A673 (cell line): ENCODE data around the gene TRIM8. TPM values are rescaled to one million over a fixed set of nuclear protein-coding genes. Genes with fewer than 3 reads are reported as not detected.
A peak's percentile ranks its signal among the peaks of the same experiment; 100 is the strongest.

ENCODE experiments used
- BruUV-seq: library from RNA; stranded (reverse); fragments of 400-500 nt; replicated peaks from 2 replicates; lab custom pipeline; 2021; lab: Mats Ljungman, UMichigan
- CTCF ChIA-PET: fragments of 300-600 bp; sonication (Branson Sonifier 250); formaldehyde crosslinking; loops from one replicate; lab custom pipeline; 2022; ENCODE audit warnings: antibody characterized with exemption; lab: Charles Lee
- POLR2A ChIA-PET: fragments of 300-600 bp; sonication (Branson Sonifier 250); formaldehyde crosslinking; loops from one replicate; lab custom pipeline; 2022; ENCODE audit warnings: antibody characterized with exemption; ENCODE audit not compliant: low non-redundant PET; lab: Charles Lee
- DNase-seq: peaks from one replicate; pipeline ENCODE4 v3.0.0-alpha.2; 2015; ENCODE audit warnings: low spot score
- H3K27ac ChIP-seq: fragments of 200-600 bp; sonication (generic); 2 replicates; pipeline ENCODE4 v1.5.1; 2016; ENCODE audit warnings: mixed run types, low read depth, mild to moderate bottlenecking, mixed read lengths, antibody characterized with exemption, low read length; ENCODE audit not compliant: poor library complexity, severe bottlenecking
- H3K27me3 ChIP-seq: fragments of 200-600 bp; sonication (generic); replicated peaks from 2 replicates; pipeline ENCODE4 v1.6.1; 2017; ENCODE audit warnings: mixed run types, low read depth, mild to moderate bottlenecking, mixed read lengths, antibody characterized with exemption, low read length; ENCODE audit not compliant: insufficient read depth, poor library complexity
- H3K36me3 ChIP-seq: fragments of 200-600 bp; sonication (generic); 2 replicates; pipeline ENCODE4 v1.6.1; 2016; ENCODE audit warnings: mixed run types, mild to moderate bottlenecking, mixed read lengths, antibody characterized with exemption, low read length; ENCODE audit not compliant: insufficient read depth, poor library complexity, severe bottlenecking
- H3K4me1 ChIP-seq: fragments of 200-600 bp; sonication (generic); 2 replicates; pipeline ENCODE4 v1.6.1; 2017; ENCODE audit warnings: mixed run types, mild to moderate bottlenecking, mixed read lengths, antibody characterized with exemption, low read length; ENCODE audit not compliant: insufficient read depth, poor library complexity, severe bottlenecking
- H3K4me3 ChIP-seq: fragments of 200-600 bp; sonication (generic); 2 replicates; pipeline ENCODE4 v1.5.1; 2016; ENCODE audit warnings: low read depth, mixed run types, mild to moderate bottlenecking, mixed read lengths, low read length; ENCODE audit not compliant: poor library complexity, severe bottlenecking
- H3K9me3 ChIP-seq: fragments of 200-600 bp; sonication (generic); 2 replicates; pipeline ENCODE4 v1.6.1; 2016; ENCODE audit warnings: mixed run types, low read depth, mild to moderate bottlenecking, mixed read lengths, antibody characterized with exemption, low read length; ENCODE audit not compliant: poor library complexity, severe bottlenecking
- EZH2 ChIP-seq: fragments of 200-600 bp; sonication (generic); IDR thresholded peaks from 2 replicates; pipeline ENCODE4 v1.6.1; 2017; ENCODE audit warnings: borderline replicate concordance, low read depth, mild to moderate bottlenecking, mixed read lengths, antibody characterized with exemption, low read length; ENCODE audit not compliant: poor library complexity, severe bottlenecking
- intact Hi-C: fragments of 100-400 bp; cut with micrococcal nuclease; formaldehyde crosslinking; loops from one replicate; pipeline ENCODE4 v1.10.0; 2022; ENCODE audit not compliant: unreplicated experiment
- total RNA-seq: library from RNA; stranded (reverse); gene quantifications from 2 replicates; pipeline ENCODE4 v1.2.3, GENCODE V29; 2021
- TF ChIP-seq, protein P1 (sequence below): fragments of 300-800, 200-600 bp; sonication (generic); conservative IDR thresholded peaks from 2 replicates; pipeline ENCODE4 v1.5.1; 2017; ENCODE audit warnings: low read depth, mild to moderate bottlenecking, antibody characterized with exemption, low read length, moderate library complexity, mixed read lengths

The TRIM8 gene
- total RNA-seq, 1 experiment from 2014 or later, result 29.4 TPM

DNA sequence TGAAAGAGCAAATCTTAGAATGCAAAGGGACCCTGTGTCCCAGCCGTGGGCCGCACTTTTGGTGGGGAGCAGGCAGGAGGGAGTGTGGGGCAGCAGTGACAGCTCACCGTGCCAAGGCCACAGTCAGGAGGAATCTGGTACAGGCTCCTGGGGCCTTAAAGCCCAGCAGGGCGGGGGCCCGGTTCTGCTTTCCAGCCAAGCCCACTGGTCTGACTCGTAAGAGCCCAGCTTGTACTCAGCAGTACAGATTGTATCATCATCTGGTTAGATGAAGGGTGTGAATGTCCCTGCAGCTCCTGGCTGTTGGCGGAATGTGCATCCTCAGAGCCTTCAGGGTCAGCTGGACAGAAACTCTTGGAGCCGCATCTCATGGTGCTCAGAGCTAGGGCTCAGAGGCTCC, 30.5 kb upstream of the TRIM8 start:
- CTCF ChIA-PET, result no interaction called here
- no peaks in the 10 kb centered on the region for H3K9me3 ChIP-seq
- POLR2A ChIA-PET, result no interaction called here
- DNase-seq, result no peak
- H3K27me3 ChIP-seq, result no peaks in the 10 kb centered on the region
- intact Hi-C loops, result no loop called here
- H3K27ac ChIP-seq, result no peak overlapping the region
- BruUV-seq, result no TSS peak
- no peaks in the 10 kb centered on the region for H3K4me1 ChIP-seq
- no peak overlapping the region for H3K4me3 ChIP-seq
- H3K36me3 ChIP-seq, result peaks cover 5% of the 10 kb centered on the region
- TF ChIP-seq EZH2, result no peak

DNA sequence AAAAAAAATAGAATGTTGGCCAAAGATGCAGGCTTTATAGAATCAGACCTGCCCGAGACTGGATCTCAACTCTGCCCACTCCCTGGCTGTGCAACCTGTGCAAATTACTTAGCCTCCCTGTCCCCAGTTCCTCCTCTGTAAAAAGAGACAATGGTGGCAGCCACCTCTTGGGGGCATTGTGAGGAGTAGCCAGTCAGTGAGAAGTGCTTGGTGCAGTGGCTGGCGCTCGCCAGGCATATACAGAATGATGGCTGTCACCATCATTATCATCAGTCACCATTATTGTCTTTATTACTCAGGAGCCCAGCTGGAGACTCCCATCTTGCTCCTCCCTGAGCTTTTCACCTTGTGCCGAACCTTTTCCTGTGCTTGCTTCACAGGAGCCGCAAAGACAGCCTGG, 29.4 kb upstream of the TRIM8 start:
- BruUV-seq, result no TSS peak
- Histone ChIP-seq H3K36me3 (peaks cover 5% of the 10 kb centered on the region), H3K9me3 (no peaks in the 10 kb centered on the region), H3K4me3 (no peak overlapping the region), H3K27me3 (no peaks in the 10 kb centered on the region), H3K4me1 (no peaks in the 10 kb centered on the region), H3K27ac (no peak overlapping the region)
- ChIA-PET CTCF (interaction anchor here (0.7 to 1.0 kb wide), 2 partner anchors 13 to 383 kb away, joined by 3 read pairs; no protein-coding TSS in a partner anchor), POLR2A (no interaction called here)
- TF ChIP-seq, protein P1, sequence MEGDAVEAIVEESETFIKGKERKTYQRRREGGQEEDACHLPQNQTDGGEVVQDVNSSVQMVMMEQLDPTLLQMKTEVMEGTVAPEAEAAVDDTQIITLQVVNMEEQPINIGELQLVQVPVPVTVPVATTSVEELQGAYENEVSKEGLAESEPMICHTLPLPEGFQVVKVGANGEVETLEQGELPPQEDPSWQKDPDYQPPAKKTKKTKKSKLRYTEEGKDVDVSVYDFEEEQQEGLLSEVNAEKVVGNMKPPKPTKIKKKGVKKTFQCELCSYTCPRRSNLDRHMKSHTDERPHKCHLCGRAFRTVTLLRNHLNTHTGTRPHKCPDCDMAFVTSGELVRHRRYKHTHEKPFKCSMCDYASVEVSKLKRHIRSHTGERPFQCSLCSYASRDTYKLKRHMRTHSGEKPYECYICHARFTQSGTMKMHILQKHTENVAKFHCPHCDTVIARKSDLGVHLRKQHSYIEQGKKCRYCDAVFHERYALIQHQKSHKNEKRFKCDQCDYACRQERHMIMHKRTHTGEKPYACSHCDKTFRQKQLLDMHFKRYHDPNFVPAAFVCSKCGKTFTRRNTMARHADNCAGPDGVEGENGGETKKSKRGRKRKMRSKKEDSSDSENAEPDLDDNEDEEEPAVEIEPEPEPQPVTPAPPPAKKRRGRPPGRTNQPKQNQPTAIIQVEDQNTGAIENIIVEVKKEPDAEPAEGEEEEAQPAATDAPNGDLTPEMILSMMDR, result no peak
- no peak for TF ChIP-seq EZH2
- no peak for DNase-seq
- intact Hi-C loops, result no loop called here

DNA sequence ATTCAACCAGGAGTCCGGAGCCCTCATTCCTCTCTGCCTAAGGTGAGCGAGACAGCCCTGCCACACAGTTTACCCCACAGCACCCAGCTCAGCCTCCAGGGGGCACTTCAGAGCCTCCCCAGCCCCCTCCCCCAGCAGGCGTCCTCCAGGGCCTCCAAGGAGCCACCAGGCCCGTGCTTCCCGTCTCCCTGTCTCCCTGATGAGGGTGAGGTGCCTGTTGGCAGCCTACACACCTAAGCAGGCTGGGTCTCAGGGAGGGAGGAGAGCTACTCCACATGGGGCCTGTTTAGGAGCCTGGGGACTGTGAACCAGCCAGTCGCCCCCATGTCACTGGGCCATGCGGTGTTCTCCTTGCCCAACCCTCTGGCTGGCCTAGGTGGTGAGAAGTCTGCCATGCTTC, 28.9 kb upstream of the TRIM8 start:
- no peaks in the 10 kb centered on the region for H3K9me3 ChIP-seq
- CTCF ChIA-PET, result interaction anchor here (1.0 kb wide), 1 partner anchor 14 kb away, joined by 3 read pairs; no protein-coding TSS in a partner anchor
- TF ChIP-seq, protein P1, result peak; percentile 58
- no peak for TF ChIP-seq EZH2
- no peaks in the 10 kb centered on the region for H3K27me3 ChIP-seq
- no peak overlapping the region for H3K4me3 ChIP-seq
- no peak overlapping the region for H3K27ac ChIP-seq
- BruUV-seq, result no TSS peak
- H3K4me1 ChIP-seq, result no peaks in the 10 kb centered on the region
- POLR2A ChIA-PET, result no interaction called here
- intact Hi-C loops, result no loop called here
- peak; percentile 37 for DNase-seq
- H3K36me3 ChIP-seq, result peaks cover 5% of the 10 kb centered on the region
